GM20431 (cell line): ENCODE data around the gene TMED8.
"Not testable (repeated sequence)": the region's sequence is repeated elsewhere in the genome, so short reads cannot be mapped to it uniquely, and the experiment has no call there.

Source experiments
- in situ Hi-C: fragments of 300-500 bp; cut with MseI, MboI; formaldehyde crosslinking; loops from one replicate; pipeline ENCODE4 v1.15.0; 2020; ENCODE audit warnings: low sequenced_read_pairs; ENCODE audit not compliant: unreplicated experiment

Gene TMED8

DNA sequence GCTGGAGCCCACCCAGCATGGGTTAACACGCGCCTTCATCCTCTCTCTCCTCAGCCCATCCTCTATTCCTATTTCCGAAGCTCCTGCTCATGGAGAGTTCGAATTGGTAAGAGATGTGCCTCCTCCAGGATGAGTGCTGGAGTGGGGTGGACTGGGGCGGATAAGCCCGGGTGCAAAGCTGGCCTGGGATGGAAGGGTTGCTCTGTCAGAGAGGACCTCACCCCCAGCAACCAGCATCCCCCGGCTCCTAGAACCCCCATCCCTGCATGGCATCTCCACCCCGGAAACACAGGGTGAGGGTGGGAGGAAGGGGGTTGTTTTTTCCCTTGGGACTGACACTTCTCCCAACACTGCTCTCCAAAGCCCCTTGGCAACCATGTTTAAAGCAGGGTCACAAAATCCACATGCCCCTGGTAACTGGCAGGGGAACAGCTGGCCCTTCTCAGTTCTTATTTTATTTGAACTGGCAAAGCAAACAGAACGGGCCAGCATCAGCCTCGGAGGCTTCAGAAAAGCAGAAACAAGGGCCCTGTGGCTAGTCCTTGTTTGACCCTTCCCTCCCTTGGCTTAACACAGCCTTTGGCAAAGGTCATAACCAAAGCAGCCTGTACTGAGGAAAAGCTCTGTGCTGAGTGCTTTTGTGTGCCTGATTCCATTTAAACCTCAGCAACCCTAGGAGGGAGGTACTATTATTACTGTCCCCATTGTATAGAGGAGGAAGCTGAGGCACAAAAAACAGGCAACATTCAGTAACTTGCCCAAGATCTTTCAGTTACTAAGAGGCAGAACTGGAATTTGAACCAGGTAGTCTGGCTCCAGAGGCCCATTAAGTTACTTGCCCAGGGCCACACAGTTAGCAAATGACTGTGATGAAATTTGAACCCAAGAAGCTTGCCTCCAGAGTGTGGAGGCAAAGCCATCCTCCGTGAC, 51.8 kb downstream of the TMED8 start:
- in situ Hi-C loops = no loop called here

GRCh38 chr14:77324289-77324688, 52.6 kb downstream of the TMED8 start:
- in situ Hi-C loops = no loop called here

- in situ Hi-C loops = no loop called here
These were observed 53.3 kb downstream of the TMED8 start for GRCh38 chr14:77323571-77323970.

GRCh38 chr14:77322951-77323350, 53.9 kb downstream of the TMED8 start:
- in situ Hi-C loops = no loop called here

GRCh38 chr14:77322250-77322902, 54.5 kb downstream of the TMED8 start:
- in situ Hi-C loops = no loop called here

- in situ Hi-C loops = no loop called here
These were observed 56.5 kb downstream of the TMED8 start, which contains the start of gene POMT2 for GRCh38 chr14:77320238-77320935. POMT2 (minus strand) TSS chr14:77320883; CDS start chr14:77320681, 202 bp downstream.

DNA sequence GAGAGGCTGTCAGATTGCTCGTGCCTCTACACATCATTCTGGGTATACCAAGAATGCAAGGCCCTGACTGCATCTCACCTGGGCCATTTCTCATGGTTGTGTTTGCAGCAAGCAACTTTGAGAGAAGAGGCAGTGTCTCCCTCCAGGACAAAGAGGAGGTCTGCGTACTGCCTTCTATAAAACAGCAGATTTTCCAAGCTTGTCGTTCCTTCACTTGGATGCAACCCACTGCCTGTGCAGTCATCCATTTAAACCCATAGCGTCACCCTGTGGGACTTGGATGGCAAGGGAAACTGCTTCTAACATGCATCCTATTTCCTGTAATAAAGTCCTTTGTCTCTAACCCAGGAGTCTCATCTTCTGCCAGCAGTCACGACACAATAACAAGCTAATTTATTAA, 57.5 kb downstream of the TMED8 start:
- in situ Hi-C loops = no loop called here

GRCh38 chr14:77318756-77319155, 58.1 kb downstream of the TMED8 start:
- in situ Hi-C loops = not testable (repeated sequence)

GRCh38 chr14:77318006-77318553, 58.8 kb downstream of the TMED8 start:
- in situ Hi-C loops = no loop called here

- in situ Hi-C loops = no loop called here
These were observed 60.0 kb downstream of the TMED8 start for GRCh38 chr14:77316872-77317301.

GRCh38 chr14:77316195-77316505, 60.7 kb downstream of the TMED8 start:
- in situ Hi-C loops = no loop called here

- in situ Hi-C loops = no loop called here
These were observed 62.1 kb downstream of the TMED8 start for GRCh38 chr14:77314539-77315457.

DNA sequence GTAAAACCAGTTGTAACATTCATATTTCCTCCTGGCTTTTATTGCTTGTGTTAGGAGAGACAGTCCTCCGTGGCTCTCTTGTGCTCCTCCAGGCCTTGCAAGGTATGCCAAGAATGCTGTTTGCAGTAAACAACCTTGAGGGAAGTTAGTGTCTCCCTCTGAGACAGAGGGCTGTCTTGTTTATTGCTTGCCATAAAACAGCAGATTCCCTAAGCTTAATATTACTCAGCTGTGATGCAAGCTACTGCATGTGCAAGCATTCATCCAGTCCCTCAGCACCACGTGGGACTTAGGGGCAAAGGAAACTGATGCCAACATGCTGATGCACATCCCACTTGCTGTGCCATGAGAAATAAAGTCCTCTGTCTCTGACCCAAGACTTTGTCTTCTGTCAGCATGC, 62.9 kb downstream of the TMED8 start:
- in situ Hi-C loops = no loop called here

DNA sequence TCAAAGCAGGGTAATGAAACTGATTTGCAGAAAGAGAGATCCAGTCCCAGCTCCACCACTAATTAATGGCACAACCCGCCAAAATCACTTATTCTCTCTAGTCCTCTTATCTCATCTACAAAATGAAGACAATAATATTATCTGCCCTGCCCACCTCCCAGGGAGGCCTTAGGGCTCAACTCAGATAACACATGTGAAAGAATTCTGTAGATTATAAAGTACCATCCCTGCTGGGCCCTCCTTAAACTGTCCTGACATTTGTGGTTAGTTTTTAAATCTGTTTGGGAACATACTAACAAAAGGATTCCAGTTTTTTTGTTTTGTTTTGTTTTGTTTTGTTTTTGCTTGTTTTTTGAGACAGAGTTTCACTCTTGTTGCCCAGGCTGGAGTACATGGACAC, 63.5 kb downstream of the TMED8 start:
- in situ Hi-C loops = no loop called here

DNA sequence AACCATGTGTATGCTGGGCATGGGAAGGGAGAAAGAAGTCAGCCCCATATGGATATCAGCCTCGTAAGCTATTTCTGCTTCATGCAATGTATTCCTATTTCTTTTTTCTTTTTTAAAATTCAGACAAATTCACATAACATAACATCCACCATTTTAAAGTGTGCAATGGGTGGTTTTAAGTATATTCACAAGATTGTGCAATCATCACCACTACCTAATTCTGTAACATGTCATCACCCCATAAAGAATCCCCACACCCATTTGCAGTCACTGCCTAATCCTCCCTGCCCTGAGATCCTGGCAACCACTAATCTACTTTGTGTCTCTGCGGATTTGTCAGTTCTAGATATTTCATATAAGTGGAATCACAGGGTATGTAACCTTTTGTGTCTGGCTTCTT, 65.7 kb downstream of the TMED8 start:
- in situ Hi-C loops = no loop called here

GRCh38 chr14:77310026-77310425, 66.9 kb downstream of the TMED8 start:
- in situ Hi-C loops = no loop called here

DNA sequence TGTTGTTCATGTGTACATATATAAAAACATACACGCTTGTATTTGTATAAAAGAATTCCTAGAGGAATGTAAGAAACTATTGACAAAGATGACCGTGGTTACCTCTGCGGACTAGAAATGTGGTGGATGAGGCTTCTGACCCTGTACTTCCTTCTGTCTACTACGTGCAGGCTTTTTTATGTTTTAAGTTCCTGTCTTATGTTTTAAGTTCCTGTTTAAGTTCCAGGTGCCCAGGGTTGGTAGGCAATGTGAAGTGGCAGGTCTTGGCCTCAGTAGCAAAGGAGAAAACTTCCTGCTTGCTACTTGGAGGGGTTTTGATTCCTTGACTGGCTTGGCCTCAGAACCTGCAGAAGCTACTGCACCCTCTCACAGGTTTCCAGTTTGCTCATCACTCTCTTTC, 67.8 kb downstream of the TMED8 start:
- in situ Hi-C loops = no loop called here

DNA sequence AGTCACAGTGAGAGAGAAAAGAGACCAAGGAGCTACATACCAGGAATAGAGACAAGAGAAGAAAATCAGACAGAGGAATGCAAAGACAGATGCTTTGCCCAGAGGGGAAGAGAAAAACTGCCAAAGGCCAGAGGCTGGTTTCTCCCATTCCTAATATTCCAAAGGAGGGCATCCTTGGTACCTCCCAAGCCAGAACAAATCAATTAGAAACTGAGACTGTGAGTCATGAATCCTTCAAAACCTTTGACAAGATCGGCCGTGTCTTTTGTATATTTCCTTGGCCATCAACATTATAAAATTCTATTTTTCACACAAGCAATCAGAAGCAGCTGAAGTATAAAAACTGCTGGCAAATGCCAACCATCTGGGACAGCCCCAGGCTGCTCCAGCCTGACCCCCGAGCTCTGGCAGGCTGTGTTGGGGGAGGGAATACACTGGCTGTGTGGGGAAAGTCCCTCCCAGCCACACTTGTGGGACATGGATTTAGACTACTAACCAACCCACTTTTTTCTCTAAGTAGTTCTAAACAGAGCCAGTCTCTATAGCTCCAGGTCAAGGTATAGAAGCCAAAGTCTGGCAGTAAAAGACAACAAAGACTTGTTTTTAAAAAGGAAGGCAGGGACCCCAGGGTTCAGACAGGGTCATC, 69.9 kb downstream of the TMED8 start:
- in situ Hi-C loops = no loop called here

- in situ Hi-C loops = no loop called here
These were observed 70.5 kb downstream of the TMED8 start for GRCh38 chr14:77306416-77306815.
